Endothelial cell of umbilical vein (primary cell): Measurements from ENCODE around the gene TRPC1.

ENCODE experiments used
- EZH2 ChIP-seq: IDR thresholded peaks from 2 replicates; pipeline ENCODE4 v1.6.1; 2012; ENCODE audit warnings: borderline replicate concordance, low read depth, mild to moderate bottlenecking, moderate library complexity, low read length, inconsistent platforms; ENCODE audit not compliant: severe bottlenecking
- MAX ChIP-seq: IDR thresholded peaks from 2 replicates; pipeline ENCODE4 v1.6.1; 2011; ENCODE audit not compliant: insufficient read depth, insufficient read length
- POLR2A ChIP-seq: IDR thresholded peaks from 2 replicates; pipeline ENCODE4 v1.6.1; 2012; ENCODE audit warnings: low read depth, mild to moderate bottlenecking, control low read depth, low read length
- POLR2AphosphoS5 ChIP-seq: IDR thresholded peaks from 2 replicates; pipeline ENCODE4 v1.6.1; 2012; ENCODE audit warnings: low read depth, mild to moderate bottlenecking, control low read depth, low read length, moderate library complexity; ENCODE audit not compliant: insufficient read depth
- TF ChIP-seq, protein P1 (sequence below), 2 donors: IDR thresholded peaks; 1 replicate in 1 of 2; 2 replicates in 1 of 2; pipeline ENCODE4 v1.5.1; 2011; ENCODE audit warnings: low read length in 2 of 2, mild to moderate bottlenecking in 2 of 2, moderate library complexity in 2 of 2, control low read depth in 1 of 2, inconsistent platforms in 1 of 2, low read depth in 1 of 2; ENCODE audit not compliant: insufficient read depth in 1 of 2; ENCODE audit errors: extremely low read depth in 1 of 2

DNA sequence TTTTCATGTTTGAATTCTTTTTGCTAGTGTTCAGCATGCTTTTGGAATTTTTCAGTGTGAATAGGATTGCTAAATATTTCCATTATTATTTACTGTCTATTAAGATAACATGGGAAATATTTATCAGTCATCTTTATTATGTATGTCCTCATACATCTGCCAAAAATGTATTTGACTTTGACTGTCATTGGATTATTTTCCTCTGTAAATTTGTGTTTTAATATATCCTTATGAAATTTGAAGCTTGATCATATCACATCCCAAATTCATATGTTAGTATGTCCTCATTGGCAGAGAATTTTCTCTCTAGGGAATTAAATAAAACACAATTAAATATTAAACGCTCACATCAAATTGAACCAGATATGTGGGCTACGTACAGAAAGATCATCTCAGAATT is 32.3 kb upstream of the TRPC1 start:
- TF ChIP-seq, protein P1, sequence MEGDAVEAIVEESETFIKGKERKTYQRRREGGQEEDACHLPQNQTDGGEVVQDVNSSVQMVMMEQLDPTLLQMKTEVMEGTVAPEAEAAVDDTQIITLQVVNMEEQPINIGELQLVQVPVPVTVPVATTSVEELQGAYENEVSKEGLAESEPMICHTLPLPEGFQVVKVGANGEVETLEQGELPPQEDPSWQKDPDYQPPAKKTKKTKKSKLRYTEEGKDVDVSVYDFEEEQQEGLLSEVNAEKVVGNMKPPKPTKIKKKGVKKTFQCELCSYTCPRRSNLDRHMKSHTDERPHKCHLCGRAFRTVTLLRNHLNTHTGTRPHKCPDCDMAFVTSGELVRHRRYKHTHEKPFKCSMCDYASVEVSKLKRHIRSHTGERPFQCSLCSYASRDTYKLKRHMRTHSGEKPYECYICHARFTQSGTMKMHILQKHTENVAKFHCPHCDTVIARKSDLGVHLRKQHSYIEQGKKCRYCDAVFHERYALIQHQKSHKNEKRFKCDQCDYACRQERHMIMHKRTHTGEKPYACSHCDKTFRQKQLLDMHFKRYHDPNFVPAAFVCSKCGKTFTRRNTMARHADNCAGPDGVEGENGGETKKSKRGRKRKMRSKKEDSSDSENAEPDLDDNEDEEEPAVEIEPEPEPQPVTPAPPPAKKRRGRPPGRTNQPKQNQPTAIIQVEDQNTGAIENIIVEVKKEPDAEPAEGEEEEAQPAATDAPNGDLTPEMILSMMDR (IDR thresholded peaks at IDR 0.05; ENCODE audit: extremely low read depth in 1 of 2, insufficient read depth in 1 of 2, low read depth in 1 of 2, low read length in 2 of 2) = no peak
- TF ChIP-seq POLR2A (no peak), MAX (no peak), EZH2 (no peak), POLR2AphosphoS5 (no peak)
